SU-DHL-6 (cell line): ENCODE results near the gene SYNPO2L.
"Not testable (repeated sequence)": the region's sequence is repeated elsewhere in the genome, so short reads cannot be mapped to it uniquely, and the experiment has no call there.

Source experiments
- H2AFZ ChIP-seq: fragments of 200-600 bp; sonication (generic); 2 replicates; pipeline ENCODE4 v1.6.1; 2014; ENCODE audit warnings: low read depth, mild to moderate bottlenecking, moderate library complexity, mixed read lengths, antibody characterized with exemption, low read length; ENCODE audit not compliant: severe bottlenecking
- H3F3A ChIP-seq: fragments of 200-600 bp; shearing (Covaris generic); 2 replicates; pipeline ENCODE4 v1.6.0; 2016; ENCODE audit warnings: antibody characterized with exemption, mild to moderate bottlenecking; ENCODE audit not compliant: insufficient read depth
- H3K27ac ChIP-seq: fragments of 200-600 bp; sonication (generic); 2 replicates; pipeline ENCODE4 v1.5.1; 2016; ENCODE audit warnings: low read depth, mild to moderate bottlenecking, low read length, moderate library complexity, mixed read lengths
- H3K27me3 ChIP-seq: fragments of 200-600 bp; sonication (generic), shearing (Covaris generic); 2 replicates; pipeline ENCODE4 v1.6.0; 2014; ENCODE audit warnings: mild to moderate bottlenecking, low read length
- H3K36me3 ChIP-seq: fragments of 200-600 bp; sonication (generic); 2 replicates; pipeline ENCODE4 v1.6.1; 2014; ENCODE audit warnings: mild to moderate bottlenecking, low read length, mixed read lengths
- H3K4me2 ChIP-seq: fragments of 300-600, 200-600 bp; shearing (Covaris generic), sonication (generic); 2 replicates; pipeline ENCODE4 v1.6.0; 2014; ENCODE audit warnings: low read length, low read depth, mild to moderate bottlenecking; ENCODE audit not compliant: poor library complexity, severe bottlenecking
- H3K4me3 ChIP-seq: fragments of 200-600 bp; sonication (generic); 2 replicates; pipeline ENCODE4 v1.5.1; 2014; ENCODE audit warnings: antibody characterized with exemption, low read length, mild to moderate bottlenecking, mixed read lengths; ENCODE audit not compliant: insufficient read depth, poor library complexity, severe bottlenecking
- H3K79me2 ChIP-seq: fragments of 200-600 bp; sonication (generic); 2 replicates; pipeline ENCODE4 v1.6.1; 2014; ENCODE audit warnings: mild to moderate bottlenecking, low read length, moderate library complexity; ENCODE audit not compliant: insufficient read depth
- H3K9ac ChIP-seq: fragments of 200-600 bp; sonication (generic); 2 replicates; pipeline ENCODE4 v1.7.0; 2014; ENCODE audit warnings: mild to moderate bottlenecking, low read length
- H3K9me2 ChIP-seq: fragments of 200-600 bp; sonication (generic); replicated peaks from 2 replicates; pipeline ENCODE4 v1.6.1; 2014; ENCODE audit warnings: low read length; ENCODE audit not compliant: insufficient read depth
- H3K9me3 ChIP-seq: fragments of 200-600 bp; sonication (generic); 2 replicates; pipeline ENCODE4 v1.6.1; 2014; ENCODE audit warnings: low read length, mixed read lengths; ENCODE audit not compliant: insufficient read depth
- H4K20me1 ChIP-seq: fragments of 200-600 bp; sonication (generic); 2 replicates; pipeline ENCODE4 v1.6.1; 2014; ENCODE audit warnings: low read depth, mild to moderate bottlenecking, antibody characterized with exemption, low read length, moderate library complexity, mixed read lengths
- CTCF ChIP-seq: fragments of 200-600 bp; sonication (generic); IDR thresholded peaks from one replicate; pipeline ENCODE4 v1.5.1; 2017; ENCODE audit warnings: antibody characterized with exemption, mild to moderate bottlenecking, low read length, moderate library complexity; ENCODE audit not compliant: insufficient read depth, poor library complexity, severe bottlenecking
- EZH2phosphoT487 ChIP-seq: fragments of 200-600 bp; sonication (generic), shearing (Covaris generic); conservative IDR thresholded peaks from 2 replicates; pipeline ENCODE4 v1.6.1; 2018; ENCODE audit warnings: mild to moderate bottlenecking, antibody characterized with exemption, low read length, moderate library complexity, mixed read lengths

SYNPO2L gene

GRCh38 chr10:73655990-73656298, at the start of gene SYNPO2L:
TSS of gene SYNPO2L (minus strand) at chr10:73656029. CDS start at chr10:73655922, 107 bp downstream.
- TF ChIP-seq CTCF = no peak
- TF ChIP-seq EZH2phosphoT487 = no peak
- Histone ChIP-seq H3K9me2 (no peaks in the 10 kb centered on the region), H3K36me3 (no peaks in the 10 kb centered on the region), H3K4me3 (no peak within 1 kb of the TSS), H3K4me2 (no peak within 1 kb of the TSS), H3F3A (no peaks in the 10 kb centered on the region), H3K27ac (no peak within 1 kb of the TSS), H3K27me3 (no peaks in the 10 kb centered on the region), H3K79me2 (no peaks in the 10 kb centered on the region), H4K20me1 (no peaks in the 10 kb centered on the region), H2AFZ (no peak within 1 kb of the TSS), H3K9me3 (no peaks in the 10 kb centered on the region), H3K9ac (no peak within 1 kb of the TSS)

DNA sequence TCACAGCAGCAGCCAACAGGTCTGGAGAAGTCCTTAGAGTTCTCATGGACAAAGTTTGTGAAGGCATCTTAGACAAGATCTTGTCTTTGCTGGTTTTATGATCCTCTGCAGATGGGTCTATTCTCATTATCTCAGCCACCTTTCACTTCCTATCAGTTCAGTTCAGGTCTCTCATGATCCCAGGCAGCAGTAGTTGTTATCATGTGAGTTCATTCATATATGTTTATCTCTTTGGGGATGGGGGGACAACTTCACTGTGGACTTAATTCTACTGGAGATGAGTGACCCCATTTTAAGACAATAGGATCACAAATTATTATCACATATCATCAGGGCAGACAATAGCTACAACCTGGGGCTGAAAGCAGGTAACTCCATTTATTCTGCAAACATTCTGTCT, 48.1 kb upstream of the SYNPO2L start:
- H3K27ac ChIP-seq, H3K9ac ChIP-seq, H2AFZ ChIP-seq, H3K27me3 ChIP-seq, H3K36me3 ChIP-seq, H3K9me3 ChIP-seq, H3K4me2 ChIP-seq, H3K9me2 ChIP-seq, H3K4me3 ChIP-seq, H3K79me2 ChIP-seq, H4K20me1 ChIP-seq, H3F3A ChIP-seq: not testable (repeated sequence)

DNA sequence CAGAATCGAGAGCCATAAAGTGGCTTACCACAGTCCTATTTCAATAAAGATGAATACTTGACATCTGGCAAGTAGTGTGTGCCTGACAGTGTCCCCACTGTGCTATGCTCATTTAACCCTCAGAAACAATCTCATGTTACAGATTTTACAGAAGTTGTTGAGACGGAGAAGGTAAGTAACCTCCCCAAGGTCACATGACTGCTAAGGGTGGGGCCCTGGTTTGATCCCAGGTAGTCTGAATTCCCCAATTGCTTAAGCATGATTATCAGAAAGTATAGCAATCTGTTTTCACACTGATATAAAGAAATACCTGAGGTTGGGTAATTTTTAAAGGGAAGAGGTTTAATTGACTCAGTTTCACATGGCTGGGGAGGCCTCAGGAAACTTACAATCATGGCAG, 43.0 kb upstream of the SYNPO2L start:
- H3K27me3 ChIP-seq, H3K4me2 ChIP-seq, H3K79me2 ChIP-seq, H4K20me1 ChIP-seq, H3K9me3 ChIP-seq, H2AFZ ChIP-seq, H3K36me3 ChIP-seq, H3K9ac ChIP-seq, H3K27ac ChIP-seq, H3F3A ChIP-seq, H3K4me3 ChIP-seq, H3K9me2 ChIP-seq: not testable (repeated sequence)

DNA sequence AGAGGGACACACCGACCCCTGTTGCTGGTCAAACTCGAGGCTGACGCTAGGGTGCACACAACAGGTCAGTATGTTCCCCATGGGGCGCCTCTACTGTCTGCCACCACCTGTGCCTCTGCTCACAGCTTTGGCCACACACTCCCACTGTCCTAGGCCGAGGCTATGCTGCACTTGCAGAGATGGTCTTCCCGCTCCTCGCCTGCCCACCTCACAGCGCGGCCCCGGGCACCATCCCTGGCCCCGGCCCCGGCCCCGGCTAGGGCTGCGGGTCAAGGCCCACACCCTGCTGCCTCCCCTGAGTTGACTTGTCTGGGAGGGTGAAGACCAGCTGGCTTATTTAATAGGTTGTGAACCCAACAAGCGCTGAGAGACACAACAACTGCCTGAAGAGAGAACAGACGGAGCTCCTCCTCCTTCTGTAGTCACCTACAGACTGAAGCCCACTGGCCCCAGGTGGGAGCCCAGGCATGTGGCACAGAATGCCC, 41.9 kb upstream of the SYNPO2L start, which contains the start of gene AGAP5:
TSS of gene AGAP5 (minus strand) at position 435 of the 485 bp plus-strand sequence. CDS start at position 81, 354 bp downstream.
- not testable (repeated sequence) for H4K20me1 ChIP-seq, H3K9me2 ChIP-seq, H3K4me2 ChIP-seq, H2AFZ ChIP-seq, H3F3A ChIP-seq, H3K9me3 ChIP-seq, H3K36me3 ChIP-seq, H3K9ac ChIP-seq, H3K27me3 ChIP-seq, H3K27ac ChIP-seq, H3K4me3 ChIP-seq, H3K79me2 ChIP-seq

- H3K27ac ChIP-seq, H2AFZ ChIP-seq, H3K9ac ChIP-seq, H3F3A ChIP-seq, H3K9me3 ChIP-seq, H4K20me1 ChIP-seq, H3K4me2 ChIP-seq, H3K4me3 ChIP-seq, H3K79me2 ChIP-seq, H3K9me2 ChIP-seq, H3K27me3 ChIP-seq, H3K36me3 ChIP-seq: not testable (repeated sequence)
Measured at GRCh38 chr10:73695302-73695701, 39.5 kb upstream of the SYNPO2L start.

GRCh38 chr10:73690755-73691154, 34.9 kb upstream of the SYNPO2L start:
- not testable (repeated sequence) for H3K9me2 ChIP-seq, H3F3A ChIP-seq, H2AFZ ChIP-seq, H3K27me3 ChIP-seq, H3K4me3 ChIP-seq, H3K79me2 ChIP-seq, H3K27ac ChIP-seq, H3K36me3 ChIP-seq, H3K9me3 ChIP-seq, H3K9ac ChIP-seq, H4K20me1 ChIP-seq, H3K4me2 ChIP-seq

- not testable (repeated sequence) for H3K9ac ChIP-seq, H3K27me3 ChIP-seq, H2AFZ ChIP-seq, H3K36me3 ChIP-seq, H3K9me2 ChIP-seq, H3K27ac ChIP-seq, H4K20me1 ChIP-seq, H3K79me2 ChIP-seq, H3K4me2 ChIP-seq, H3K4me3 ChIP-seq, H3F3A ChIP-seq, H3K9me3 ChIP-seq
Measured at GRCh38 chr10:73689596-73689995, 33.8 kb upstream of the SYNPO2L start.
